ENCODE results near the gene ARID2.

DNA sequence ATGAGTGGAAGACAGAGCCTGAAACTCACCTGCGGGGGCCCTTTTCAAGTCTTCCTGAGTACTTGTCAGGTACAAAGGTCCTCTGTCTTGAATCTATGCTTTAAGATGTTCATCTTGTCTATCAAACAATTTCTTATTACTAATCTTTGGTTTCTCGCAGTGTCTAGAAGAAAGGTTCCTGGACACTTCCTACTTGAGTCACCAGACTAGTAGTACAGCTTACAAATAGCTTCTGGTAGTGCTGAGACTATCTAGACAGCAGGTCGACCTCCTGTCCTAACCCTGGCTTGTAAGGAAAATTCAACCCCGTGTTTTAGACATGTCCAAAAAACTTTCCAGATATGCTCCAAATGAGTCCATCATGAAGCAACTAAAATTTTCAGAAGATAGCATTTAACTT lies 11.2 kb upstream of the ARID2 start:
- TF ChIP-seq POLR2AphosphoS5 (IDR thresholded peaks at IDR 0.05) = no peak
- no peak for TF ChIP-seq POLR2A (IDR thresholded peaks at IDR 0.05)
- TF ChIP-seq CTCF (IDR thresholded peaks at IDR 0.05 in 8 of 11, conservative IDR thresholded peaks at IDR 0.05 in 3 of 11) = no peak
